Transverse colon (tissue), 4 donors: ENCODE data around the gene PLXNA3. TPM values are rescaled to one million over a fixed set of nuclear protein-coding genes. Genes with fewer than 3 reads are reported as not detected.

Experiments
- DNase-seq: peaks from one replicate; pipeline ENCODE4 v3.0.0-alpha.2; 2019
- H3K27ac ChIP-seq, 4 donors: fragments of 200-600 bp; sonication (generic); 2 replicates each; pipeline ENCODE4 v1.5.1; 2016 to 2018; ENCODE audit warnings: inconsistent platforms in 4 of 4
- H3K27me3 ChIP-seq: fragments of 200-600 bp; sonication (generic); 2 replicates; pipeline ENCODE4 v1.5.1; 2017; ENCODE audit warnings: inconsistent platforms
- H3K36me3 ChIP-seq, 4 donors: fragments of 200-600 bp; sonication (generic); 2 replicates each; pipeline ENCODE4 v1.5.1; 2017 to 2019; ENCODE audit warnings: inconsistent platforms in 4 of 4
- H3K4me1 ChIP-seq, 4 donors: fragments of 200-600 bp; sonication (generic); 2 replicates each; pipeline ENCODE4 v1.5.1; 2017 to 2020; ENCODE audit warnings: inconsistent platforms in 4 of 4
- H3K4me3 ChIP-seq, 4 donors: fragments of 200-600 bp; sonication (generic); 1 replicate in 1 of 4; 2 replicates in 3 of 4; pipeline versions ENCODE4 v1.5.1 to v1.6.1; 2017 to 2019; ENCODE audit warnings: inconsistent platforms in 4 of 4
- H3K9me3 ChIP-seq, 2 donors: fragments of 200-600 bp; sonication (generic); 2 replicates each; pipeline ENCODE4 v1.5.1; 2017 to 2019; ENCODE audit warnings: inconsistent platforms in 2 of 2
- EP300 ChIP-seq: sonication (generic); formaldehyde crosslinking; IDR thresholded peaks from one replicate; pipeline ENCODE4 v1.6.1; 2017; ENCODE audit warnings: antibody characterized with exemption, low read depth
- POLR2A ChIP-seq: fragments of 450-650 bp; IDR thresholded peaks from one replicate; pipeline ENCODE4 v1.6.1; 2016; ENCODE audit warnings: antibody characterized with exemption, mild to moderate bottlenecking, moderate library complexity
- POLR2AphosphoS5 ChIP-seq, 3 donors: sonication (generic); formaldehyde crosslinking; IDR thresholded peaks; one replicate each; pipeline ENCODE4 v1.6.1; 2016; ENCODE audit warnings: antibody characterized with exemption in 3 of 3
- WGBS, 2 donors: methylation state at CpG; one replicate each; pipeline ENCODE4 v1.1.5; 2018; ENCODE audit warnings: low coverage in 1 of 2; 5-methylcytosine and 5-hydroxymethylcytosine counted together
- in situ Hi-C, 4 donors: fragments of 200-750 bp; cut with MboI; loops; one replicate each; pipeline versions ENCODE4 v1.15.0 to v1.15.1; 2017; ENCODE audit warnings: low sequenced_read_pairs in 3 of 4, low pct_ligation_motif_present in 1 of 4, low pct_unique_long_range_greater_than_20kb in 1 of 4
- intact Hi-C: fragments of 100-400 bp; cut with DNase I; formaldehyde crosslinking; loops from one replicate; pipeline ENCODE4 v1.15.1; 2023; ENCODE audit warnings: low total_unique reads
- total RNA-seq, 4 donors: library from RNA; depleted of rRNA; stranded (reverse); fragments of >200 nt; gene quantifications; one replicate each; pipeline ENCODE4 v1.1.0, GENCODE V29; 2016
- TF ChIP-seq, protein P1 (sequence below), 5 experiments: fragments of 200-600 bp in 3 of 5; fragments of 450-650 bp in 2 of 5; sonication (generic) in 3 of 5; IDR thresholded peaks; 1 replicate in 2 of 5; 2 replicates in 3 of 5; pipeline ENCODE4 v1.5.1; 2016 to 2017; ENCODE audit warnings: antibody characterized with exemption in 5 of 5, inconsistent platforms in 3 of 5, mild to moderate bottlenecking in 2 of 5, moderate library complexity in 1 of 5

The PLXNA3 gene
- total RNA-seq, 4 donors from 2014 or later, result 17.3 to 128 (median 52.8) TPM

DNA sequence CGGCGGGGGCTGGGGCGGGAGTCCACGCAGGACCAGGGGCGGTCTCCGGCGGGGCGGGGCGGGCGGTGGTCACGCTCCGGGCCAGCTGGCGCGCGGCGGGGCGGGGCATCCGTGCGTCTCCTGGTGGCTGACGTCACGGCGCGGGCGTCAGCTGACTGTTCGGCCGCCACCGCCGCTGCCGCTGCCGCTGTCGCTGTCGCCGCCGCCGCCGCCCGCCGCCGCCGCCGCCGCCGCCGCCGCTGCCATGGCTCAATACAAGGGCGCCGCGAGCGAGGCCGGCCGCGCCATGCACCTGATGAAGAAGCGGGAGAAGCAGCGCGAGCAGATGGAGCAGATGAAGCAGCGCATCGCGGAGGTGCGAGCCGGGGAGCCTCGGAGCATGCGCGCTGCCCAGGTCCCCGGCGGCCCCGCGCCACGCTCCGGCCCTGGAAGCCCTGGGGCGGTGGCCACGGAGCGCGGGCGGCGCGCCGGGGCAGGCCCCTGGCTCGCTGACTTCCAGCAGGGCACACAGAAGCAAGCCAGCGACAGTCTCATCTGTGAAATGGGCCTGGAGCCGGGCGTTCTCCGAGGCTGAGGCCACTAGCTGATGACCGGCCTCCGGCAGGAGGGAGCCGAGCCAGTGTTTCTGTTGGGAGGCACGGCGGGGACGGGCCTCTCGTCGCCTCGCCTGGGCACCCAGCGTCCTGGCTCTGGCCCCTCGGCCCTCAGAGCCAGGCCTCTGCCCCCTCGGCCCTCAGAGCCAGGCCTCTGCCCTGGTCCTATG lies 13.9 kb upstream of the PLXNA3 start, which contains the start of gene FAM50A:
Gene FAM50A (plus strand): TSS at position 150 of the 763 bp plus-strand sequence. CDS start 95 bp downstream, at position 245.
- H3K27ac ChIP-seq, result peak within 1 kb of the TSS; percentile 84 to 89 (median 87)
- H3K4me3 ChIP-seq, result peak within 1 kb of the TSS; percentile 53 to 68 (median 60)
- WGBS, 2 donors, result 55% methylated on average over 28 of the region's 94 CpGs; no CpG with 5 or more reads in 1 of the 2 donors
- peaks cover 0 to 17% (median 8%) of the 10 kb centered on the region in 4 donors for H3K4me1 ChIP-seq
- in situ Hi-C loops (no loop called here), intact Hi-C loops (loop anchor here (5.0 kb wide), 1 partner anchor 1303 kb away; no protein-coding TSS in a partner anchor)
- DNase-seq, result peak; percentile 86
- no peaks in the 10 kb centered on the region for H3K27me3 ChIP-seq
- no peak for TF ChIP-seq EP300
- no peak for TF ChIP-seq POLR2A
- TF ChIP-seq, protein P1, sequence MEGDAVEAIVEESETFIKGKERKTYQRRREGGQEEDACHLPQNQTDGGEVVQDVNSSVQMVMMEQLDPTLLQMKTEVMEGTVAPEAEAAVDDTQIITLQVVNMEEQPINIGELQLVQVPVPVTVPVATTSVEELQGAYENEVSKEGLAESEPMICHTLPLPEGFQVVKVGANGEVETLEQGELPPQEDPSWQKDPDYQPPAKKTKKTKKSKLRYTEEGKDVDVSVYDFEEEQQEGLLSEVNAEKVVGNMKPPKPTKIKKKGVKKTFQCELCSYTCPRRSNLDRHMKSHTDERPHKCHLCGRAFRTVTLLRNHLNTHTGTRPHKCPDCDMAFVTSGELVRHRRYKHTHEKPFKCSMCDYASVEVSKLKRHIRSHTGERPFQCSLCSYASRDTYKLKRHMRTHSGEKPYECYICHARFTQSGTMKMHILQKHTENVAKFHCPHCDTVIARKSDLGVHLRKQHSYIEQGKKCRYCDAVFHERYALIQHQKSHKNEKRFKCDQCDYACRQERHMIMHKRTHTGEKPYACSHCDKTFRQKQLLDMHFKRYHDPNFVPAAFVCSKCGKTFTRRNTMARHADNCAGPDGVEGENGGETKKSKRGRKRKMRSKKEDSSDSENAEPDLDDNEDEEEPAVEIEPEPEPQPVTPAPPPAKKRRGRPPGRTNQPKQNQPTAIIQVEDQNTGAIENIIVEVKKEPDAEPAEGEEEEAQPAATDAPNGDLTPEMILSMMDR (IDR thresholded peaks at IDR 0.05), result peak in 1 of 5 experiments; percentile 18
- TF ChIP-seq POLR2AphosphoS5 (IDR thresholded peaks at IDR 0.05), result peak in 1 of 3 donors; percentile 24
- no peaks in the 10 kb centered on the region for H3K36me3 ChIP-seq
- H3K9me3 ChIP-seq, result no peaks in the 10 kb centered on the region

DNA sequence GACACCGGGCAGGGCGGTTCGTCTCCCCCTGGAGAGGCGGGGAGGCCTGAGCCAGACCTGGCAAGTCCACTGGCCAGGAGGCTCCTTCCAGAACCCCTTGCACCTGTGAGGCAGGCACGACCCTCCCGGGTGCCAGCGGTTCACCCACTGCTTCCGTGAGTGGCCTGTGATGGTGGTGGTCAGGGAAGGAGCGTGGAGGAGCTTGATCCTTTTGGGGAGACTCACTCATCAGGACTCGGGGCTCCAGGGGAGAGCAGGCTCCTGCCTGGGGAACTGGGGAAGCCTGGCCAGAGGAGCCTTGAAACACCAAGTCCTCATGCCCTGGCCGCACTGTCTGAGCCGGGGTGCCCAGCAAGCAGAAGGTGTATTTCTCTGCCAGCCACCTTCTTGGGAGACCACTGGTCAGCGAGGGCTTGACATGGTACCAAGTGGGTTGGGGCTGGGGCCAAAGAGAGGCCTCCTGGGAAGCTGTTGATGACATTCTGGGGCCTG lies 13.3 kb upstream of the PLXNA3 start:
- Histone ChIP-seq H3K4me1 (peaks cover 0 to 17% (median 8%) of the 10 kb centered on the region in 4 donors), H3K9me3 (no peaks in the 10 kb centered on the region), H3K36me3 (no peaks in the 10 kb centered on the region), H3K4me3 (peak overlapping the region; percentile 53 to 68 (median 60)), H3K27ac (peak overlapping the region; percentile 84 to 89 (median 87)), H3K27me3 (no peaks in the 10 kb centered on the region)
- in situ Hi-C loops (no loop called here), intact Hi-C loops (loop anchor here (5.0 kb wide), 1 partner anchor 1302 kb away; no protein-coding TSS in a partner anchor)
- TF ChIP-seq, protein P1 (IDR thresholded peaks at IDR 0.05), result no peak
- TF ChIP-seq POLR2AphosphoS5 (IDR thresholded peaks at IDR 0.05), result no peak
- no peak for TF ChIP-seq EP300
- no peak for TF ChIP-seq POLR2A
- no peak for DNase-seq
- WGBS, 2 donors, result 60% methylated on average over 13 of the region's 13 CpGs; no CpG with 5 or more reads in 1 of the 2 donors

DNA sequence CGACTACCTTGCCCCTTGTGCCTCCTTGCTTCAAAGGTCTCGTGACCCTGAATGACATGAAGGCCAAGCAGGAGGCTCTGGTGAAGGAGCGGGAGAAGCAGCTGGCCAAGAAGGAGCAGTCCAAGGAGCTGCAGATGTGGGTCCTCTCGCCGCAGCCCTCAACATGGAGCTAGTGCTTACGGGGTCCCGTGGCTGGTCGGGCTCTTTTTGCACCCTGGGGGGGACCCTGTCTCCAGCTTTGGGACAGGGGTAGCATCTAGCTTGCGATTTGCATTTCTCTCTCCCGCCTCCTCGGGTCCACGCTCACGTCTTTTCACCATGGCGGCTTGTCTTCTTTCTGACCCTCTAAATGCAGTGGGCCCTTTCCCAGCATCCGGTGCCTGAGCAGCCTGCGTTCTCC lies 12.3 kb upstream of the PLXNA3 start:
- Histone ChIP-seq H3K36me3 (no peaks in the 10 kb centered on the region), H3K9me3 (no peaks in the 10 kb centered on the region), H3K4me3 (no peak overlapping the region), H3K27ac (no peak overlapping the region), H3K4me1 (peaks cover 0 to 17% (median 8%) of the 10 kb centered on the region in 4 donors), H3K27me3 (no peaks in the 10 kb centered on the region)
- WGBS, 2 donors, result 91% methylated on average over 16 of the region's 16 CpGs; no CpG with 5 or more reads in 1 of the 2 donors
- in situ Hi-C loops (no loop called here), intact Hi-C loops (no loop called here)
- DNase-seq, result no peak
- TF ChIP-seq POLR2AphosphoS5 (IDR thresholded peaks at IDR 0.05) (no peak), POLR2A (no peak), EP300 (no peak)
- TF ChIP-seq, protein P1 (IDR thresholded peaks at IDR 0.05), result no peak

DNA sequence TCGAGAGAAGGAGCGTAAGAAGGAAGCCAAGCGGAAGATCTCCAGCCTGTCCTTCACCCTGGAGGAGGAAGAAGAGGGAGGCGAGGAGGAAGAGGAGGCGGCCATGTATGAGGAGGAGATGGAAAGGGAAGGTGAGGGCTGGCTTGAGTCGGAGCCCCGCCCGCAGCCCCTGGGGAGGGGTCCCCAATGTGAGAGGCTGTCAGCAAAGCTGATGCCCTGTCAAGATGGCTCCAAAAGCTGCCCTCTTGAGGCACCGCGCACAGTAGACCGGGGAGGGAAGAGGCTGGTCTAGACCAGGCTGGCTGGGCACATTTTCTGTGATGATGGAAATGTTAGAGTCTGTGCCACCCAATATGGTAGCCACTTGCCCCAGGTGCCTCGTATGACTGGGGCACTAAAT lies 11.7 kb upstream of the PLXNA3 start:
- intact Hi-C loops (no loop called here), in situ Hi-C loops (no loop called here)
- no peaks in the 10 kb centered on the region for H3K9me3 ChIP-seq
- peaks cover 0 to 17% (median 8%) of the 10 kb centered on the region in 4 donors for H3K4me1 ChIP-seq
- H3K4me3 ChIP-seq, result no peak overlapping the region
- H3K27me3 ChIP-seq, result no peaks in the 10 kb centered on the region
- TF ChIP-seq POLR2AphosphoS5 (IDR thresholded peaks at IDR 0.05) (no peak), POLR2A (no peak), EP300 (no peak)
- TF ChIP-seq, protein P1 (IDR thresholded peaks at IDR 0.05), result no peak
- no peak overlapping the region for H3K27ac ChIP-seq
- DNase-seq, result no peak
- H3K36me3 ChIP-seq, result no peaks in the 10 kb centered on the region
- 92% methylated on average over 12 of the region's 12 CpGs; no CpG with 5 or more reads in 1 of the 2 donors for WGBS, 2 donors
